ENCODE measurements around the gene MPZL2. TPM values are rescaled to one million over a fixed set of nuclear protein-coding genes. Genes with fewer than 3 reads are reported as not detected.
A peak's percentile ranks its signal among the peaks of the same experiment; 100 is the strongest.

The MPZL2 gene
- total RNA-seq, 2 donors from 2014 or later: 19.7 to 48.5 TPM

DNA sequence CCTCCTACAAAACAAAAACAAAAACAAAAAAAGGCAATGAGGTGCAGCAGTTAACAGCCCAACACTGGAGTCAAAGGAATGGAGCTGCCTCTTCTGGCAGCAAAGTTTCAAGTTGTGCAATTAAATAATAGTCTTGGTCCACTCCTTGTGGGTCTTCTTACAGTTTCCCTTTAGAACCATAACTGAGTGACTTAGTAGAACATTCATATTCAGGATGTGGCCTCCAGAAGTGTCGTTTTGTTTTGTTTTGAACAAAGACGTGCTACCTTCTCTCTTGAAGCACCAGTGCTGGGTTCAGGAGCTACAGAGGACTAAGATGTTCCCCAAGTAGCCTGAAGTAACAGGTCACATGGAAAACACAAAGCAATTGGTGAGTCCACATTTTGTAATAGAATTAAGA, 37.3 kb downstream of the MPZL2 start:
- no peaks in the 10 kb centered on the region for H3K27me3 ChIP-seq
- no peak overlapping the region for H3K4me3 ChIP-seq
- no peaks in the 10 kb centered on the region for H3K9me3 ChIP-seq
- no peak for TF ChIP-seq POLR2A (IDR thresholded peaks at IDR 0.05)
- TF ChIP-seq, protein P1, sequence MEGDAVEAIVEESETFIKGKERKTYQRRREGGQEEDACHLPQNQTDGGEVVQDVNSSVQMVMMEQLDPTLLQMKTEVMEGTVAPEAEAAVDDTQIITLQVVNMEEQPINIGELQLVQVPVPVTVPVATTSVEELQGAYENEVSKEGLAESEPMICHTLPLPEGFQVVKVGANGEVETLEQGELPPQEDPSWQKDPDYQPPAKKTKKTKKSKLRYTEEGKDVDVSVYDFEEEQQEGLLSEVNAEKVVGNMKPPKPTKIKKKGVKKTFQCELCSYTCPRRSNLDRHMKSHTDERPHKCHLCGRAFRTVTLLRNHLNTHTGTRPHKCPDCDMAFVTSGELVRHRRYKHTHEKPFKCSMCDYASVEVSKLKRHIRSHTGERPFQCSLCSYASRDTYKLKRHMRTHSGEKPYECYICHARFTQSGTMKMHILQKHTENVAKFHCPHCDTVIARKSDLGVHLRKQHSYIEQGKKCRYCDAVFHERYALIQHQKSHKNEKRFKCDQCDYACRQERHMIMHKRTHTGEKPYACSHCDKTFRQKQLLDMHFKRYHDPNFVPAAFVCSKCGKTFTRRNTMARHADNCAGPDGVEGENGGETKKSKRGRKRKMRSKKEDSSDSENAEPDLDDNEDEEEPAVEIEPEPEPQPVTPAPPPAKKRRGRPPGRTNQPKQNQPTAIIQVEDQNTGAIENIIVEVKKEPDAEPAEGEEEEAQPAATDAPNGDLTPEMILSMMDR (IDR thresholded peaks at IDR 0.05): no peak
- ATAC-seq: no peak
- intact Hi-C loops (cut with DNase I): no loop called here
- no peak for DNase-seq
- 57 to 63% methylated on average over 2 of the region's 2 CpGs for WGBS, 2 donors
- H3K27ac ChIP-seq: no peak overlapping the region
- H3K4me1 ChIP-seq: no peaks in the 10 kb centered on the region
- no peaks in the 10 kb centered on the region for H3K36me3 ChIP-seq (replicated peaks in 1 of 2; ENCODE audit: insufficient read depth in 1 of 2, low read depth in 2 of 2)

DNA sequence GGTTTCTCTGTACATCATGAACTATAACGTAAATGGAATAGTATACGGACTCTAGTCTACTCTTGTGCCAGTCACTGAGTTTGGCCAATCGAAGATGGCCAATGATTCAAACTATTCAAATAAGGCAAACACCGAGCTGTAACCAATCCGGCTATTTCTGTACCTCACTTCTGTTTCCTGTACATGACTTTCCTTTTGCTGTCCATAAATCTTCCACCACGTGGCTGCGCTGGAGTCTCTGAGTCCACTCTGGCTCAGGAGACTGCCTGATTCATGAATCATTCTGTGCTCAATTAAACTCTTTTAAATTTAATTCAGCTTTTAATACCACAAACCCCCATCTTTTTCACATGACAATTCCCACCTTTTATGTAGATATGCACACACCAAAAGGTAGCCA, 37.8 kb downstream of the MPZL2 start:
- Histone ChIP-seq H3K4me1 (no peaks in the 10 kb centered on the region), H3K9me3 (no peaks in the 10 kb centered on the region), H3K36me3 (replicated peaks in 1 of 2; ENCODE audit: insufficient read depth in 1 of 2, low read depth in 2 of 2) (no peaks in the 10 kb centered on the region), H3K27me3 (no peaks in the 10 kb centered on the region), H3K27ac (no peak overlapping the region), H3K4me3 (no peak overlapping the region)
- intact Hi-C loops (cut with DNase I): no loop called here
- DNase-seq: peak in 1 of 4 donors; percentile 28
- TF ChIP-seq POLR2A (IDR thresholded peaks at IDR 0.05): no peak
- TF ChIP-seq, protein P1 (IDR thresholded peaks at IDR 0.05): no peak
- ATAC-seq: no peak
- 67 to 79% methylated on average over 7 of the region's 7 CpGs for WGBS, 2 donors

DNA sequence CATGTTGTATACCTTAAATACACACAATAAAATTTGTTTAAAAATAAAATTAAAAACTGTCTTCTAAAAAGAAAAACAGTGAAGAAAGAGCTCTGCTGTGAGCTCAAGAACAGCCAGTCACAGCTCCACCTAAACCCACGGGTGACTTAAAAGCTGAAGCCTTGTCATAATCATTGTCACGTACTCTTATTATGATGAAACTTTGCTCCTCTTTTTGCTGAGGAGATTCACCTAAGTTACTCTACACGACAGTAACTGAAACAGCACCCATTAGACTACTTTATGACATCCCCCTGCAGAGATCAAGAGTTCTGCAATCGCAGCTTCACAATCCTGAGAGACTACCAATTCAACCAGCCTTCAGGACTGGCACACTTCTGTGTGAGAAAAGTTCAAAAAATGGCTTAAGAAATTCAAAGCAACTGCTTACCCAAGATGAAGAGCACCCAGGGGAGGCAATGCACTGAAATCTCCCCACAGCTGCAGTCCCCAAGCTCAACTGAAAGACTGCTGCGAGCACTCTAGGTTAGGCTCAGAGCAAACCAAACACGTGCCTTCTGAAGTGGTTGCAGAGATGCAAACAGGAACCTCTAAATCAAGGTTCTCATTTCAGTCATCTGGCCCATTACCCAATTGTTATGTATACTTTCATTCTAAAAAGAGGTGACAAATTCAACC, 39.4 kb downstream of the MPZL2 start, which contains the start of gene JAML:
JAML (minus strand) TSS at position 501 of the 678 bp plus-strand sequence. CDS start 10,145 bp downstream, outside the sequence.
- peak in 1 of 4 donors; percentile 38 for DNase-seq
- no peaks in the 10 kb centered on the region for H3K4me1 ChIP-seq
- intact Hi-C loops (cut with DNase I): no loop called here
- WGBS, 2 donors: 64 to 75% methylated on average over 6 of the region's 6 CpGs
- H3K4me3 ChIP-seq: no peak within 1 kb of the TSS
- no peaks in the 10 kb centered on the region for H3K9me3 ChIP-seq
- H3K36me3 ChIP-seq (replicated peaks in 1 of 2; ENCODE audit: insufficient read depth in 1 of 2, low read depth in 2 of 2): no peaks in the 10 kb centered on the region
- TF ChIP-seq, protein P1 (IDR thresholded peaks at IDR 0.05): no peak
- peak in 1 of 3 donors; percentile 31 for TF ChIP-seq POLR2A (IDR thresholded peaks at IDR 0.05)
- no peak within 1 kb of the TSS for H3K27ac ChIP-seq
- H3K27me3 ChIP-seq: no peaks in the 10 kb centered on the region
- no peak for ATAC-seq

DNA sequence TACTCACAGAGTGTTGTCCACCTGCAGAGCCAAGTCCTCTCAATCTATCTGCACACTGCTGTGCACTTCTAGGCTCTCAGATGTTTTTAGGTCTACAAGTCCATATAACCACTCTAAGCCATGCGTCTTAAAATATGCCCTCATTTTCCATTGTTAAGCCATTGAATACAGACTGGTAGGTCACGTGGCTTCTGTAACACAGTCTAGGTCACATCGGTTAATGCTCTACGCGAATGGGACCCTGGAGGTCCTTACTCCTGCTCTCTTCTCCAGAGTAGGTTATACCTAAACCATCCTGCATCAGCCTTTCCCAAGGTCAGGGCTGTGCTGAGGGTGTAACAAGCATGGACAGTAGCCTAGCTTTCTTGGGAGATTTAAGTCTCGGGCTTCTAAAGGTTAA, 40.1 kb downstream of the MPZL2 start:
- no peak for TF ChIP-seq POLR2A (IDR thresholded peaks at IDR 0.05)
- TF ChIP-seq, protein P1 (IDR thresholded peaks at IDR 0.05): no peak
- no peaks in the 10 kb centered on the region for H3K9me3 ChIP-seq
- 77 to 82% methylated on average over 6 of the region's 6 CpGs for WGBS, 2 donors
- no peak overlapping the region for H3K27ac ChIP-seq
- no peaks in the 10 kb centered on the region for H3K27me3 ChIP-seq
- no peak for ATAC-seq
- H3K4me3 ChIP-seq: no peak overlapping the region
- no peaks in the 10 kb centered on the region for H3K4me1 ChIP-seq
- DNase-seq: no peak
- no peaks in the 10 kb centered on the region for H3K36me3 ChIP-seq (replicated peaks in 1 of 2; ENCODE audit: insufficient read depth in 1 of 2, low read depth in 2 of 2)
- intact Hi-C loops (cut with DNase I): no loop called here

DNA sequence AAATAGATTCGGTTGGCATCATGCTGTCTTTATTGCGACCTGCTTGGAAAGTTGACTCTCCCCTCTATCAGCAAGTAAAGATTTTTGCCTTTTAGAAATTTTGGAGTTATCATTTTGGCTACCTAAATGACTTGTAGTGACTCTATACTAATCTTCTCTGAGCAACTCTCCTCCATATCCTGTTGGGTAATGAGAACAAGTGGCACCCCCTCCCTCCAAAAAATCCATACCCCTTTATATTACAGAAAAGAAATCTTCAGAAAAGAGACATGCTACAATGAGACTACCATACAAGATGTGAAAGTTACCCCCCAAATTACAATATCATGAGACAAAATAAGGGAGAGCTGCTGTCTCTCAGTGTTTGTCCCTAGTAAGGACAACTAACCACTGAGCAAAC, 40.5 kb downstream of the MPZL2 start:
- WGBS, 2 donors: 74 to 75% methylated on average over 2 of the region's 2 CpGs
- H3K9me3 ChIP-seq: no peaks in the 10 kb centered on the region
- no peaks in the 10 kb centered on the region for H3K4me1 ChIP-seq
- intact Hi-C loops (cut with DNase I): no loop called here
- no peak overlapping the region for H3K27ac ChIP-seq
- no peak for TF ChIP-seq POLR2A (IDR thresholded peaks at IDR 0.05)
- TF ChIP-seq, protein P1 (IDR thresholded peaks at IDR 0.05): no peak
- ATAC-seq (no peak), DNase-seq (no peak)
- no peaks in the 10 kb centered on the region for H3K36me3 ChIP-seq (replicated peaks in 1 of 2; ENCODE audit: insufficient read depth in 1 of 2, low read depth in 2 of 2)
- no peak overlapping the region for H3K4me3 ChIP-seq
- no peaks in the 10 kb centered on the region for H3K27me3 ChIP-seq
